GM13976 (cell line): ENCODE results near the gene PLCG2.

Experiments used
- DNase-seq: peaks from one replicate; pipeline ENCODE4 v3.0.0; 2012; ENCODE audit warnings: low spot score
- CTCF ChIP-seq: IDR thresholded peaks from 2 replicates; pipeline ENCODE4 v1.5.1; 2012; ENCODE audit warnings: borderline replicate concordance, mild to moderate bottlenecking; ENCODE audit not compliant: insufficient read depth; ENCODE audit errors: extremely low read depth, missing control alignments, control extremely low read depth
- in situ Hi-C: fragments of 300-500 bp; cut with MboI; formaldehyde crosslinking; loops from one replicate; pipeline ENCODE4 v1.12.0; 2022; ENCODE audit warnings: low sequenced_read_pairs, mixed read lengths, inconsistent platforms; ENCODE audit not compliant: unreplicated experiment

The PLCG2 gene

GRCh38 chr16:81834868-81835267, 55.8 kb downstream of the PLCG2 start:
- no peak for TF ChIP-seq CTCF
- DNase-seq: no peak
- in situ Hi-C loops: no loop called here

GRCh38 chr16:81836279-81837054, 57.4 kb downstream of the PLCG2 start:
- DNase-seq: peak; percentile 51
- in situ Hi-C loops: no loop called here
- TF ChIP-seq CTCF: no peak

GRCh38 chr16:81837312-81837751, 58.2 kb downstream of the PLCG2 start:
- in situ Hi-C loops: no loop called here
- TF ChIP-seq CTCF: no peak

GRCh38 chr16:81838794-81839193, 59.7 kb downstream of the PLCG2 start:
- DNase-seq: peak; percentile 56
- in situ Hi-C loops: no loop called here
- no peak for TF ChIP-seq CTCF

More at GRCh38 chr16:81837312-81837751, 58.2 kb downstream of the PLCG2 start:
- DNase-seq: no peak

GRCh38 chr16:81841722-81842121, 62.6 kb downstream of the PLCG2 start:
- in situ Hi-C loops: no loop called here
- DNase-seq: peak; percentile 60
- TF ChIP-seq CTCF: no peak

- in situ Hi-C loops: no loop called here
- TF ChIP-seq CTCF: no peak
- DNase-seq: peak; percentile 43
Measured at GRCh38 chr16:81842564-81843242, 63.6 kb downstream of the PLCG2 start.
